Smooth muscle cell (in vitro differentiated cells): ENCODE results near the gene PDCD4. TPM values are rescaled to one million over a fixed set of nuclear protein-coding genes. Genes with fewer than 3 reads are reported as not detected.
A peak's percentile ranks its signal among the peaks of the same experiment; 100 is the strongest.

Experiments
- DNase-seq: peaks from one replicate; lab custom pipeline; 2025; ENCODE audit not compliant: unreplicated experiment; lab: John Stamatoyannopoulos, UW
- H2AFZ ChIP-seq: fragments of 200-600 bp; sonication (generic); 2 replicates; pipeline ENCODE4 v1.6.0; 2016; ENCODE audit warnings: antibody characterized with exemption, low read depth, mild to moderate bottlenecking
- H3F3A ChIP-seq: fragments of 200-600 bp; sonication (generic); 2 replicates; pipeline ENCODE4 v1.6.0; 2017; ENCODE audit warnings: antibody characterized with exemption, low read depth
- H3K27ac ChIP-seq: fragments of 200-600 bp; sonication (generic); 2 replicates; pipeline ENCODE4 v1.5.1; 2016; ENCODE audit warnings: low read depth, mild to moderate bottlenecking
- H3K27me3 ChIP-seq: fragments of 200-600 bp; sonication (generic); 2 replicates; pipeline ENCODE4 v1.6.1; 2016; ENCODE audit warnings: low read depth, mild to moderate bottlenecking
- H3K36me3 ChIP-seq: fragments of 200-600 bp; sonication (generic); 2 replicates; pipeline ENCODE4 v1.5.1; 2016; ENCODE audit warnings: low read depth
- H3K4me1 ChIP-seq: fragments of 200-600 bp; sonication (generic); 2 replicates; pipeline ENCODE4 v1.5.1; 2016; ENCODE audit warnings: low read depth
- H3K4me2 ChIP-seq: fragments of 200-600 bp; sonication (generic); 2 replicates; pipeline ENCODE4 v1.6.0; 2016; ENCODE audit warnings: mild to moderate bottlenecking
- H3K4me3 ChIP-seq: fragments of 200-600 bp; sonication (generic); 2 replicates; pipeline ENCODE4 v1.5.1; 2016; ENCODE audit warnings: mild to moderate bottlenecking
- H3K79me2 ChIP-seq: fragments of 200-600 bp; sonication (generic); 2 replicates; pipeline ENCODE4 v1.6.0; 2016; ENCODE audit warnings: low read depth, mild to moderate bottlenecking
- H3K9ac ChIP-seq: fragments of 200-600 bp; sonication (generic); 2 replicates; pipeline ENCODE4 v1.6.0; 2016; ENCODE audit warnings: low read depth
- H3K9me3 ChIP-seq: fragments of 200-600 bp; sonication (generic); replicated peaks from 2 replicates; pipeline ENCODE4 v1.5.1; 2016; ENCODE audit warnings: low read depth
- H4K20me1 ChIP-seq: fragments of 200-600 bp; sonication (generic); 2 replicates; pipeline ENCODE4 v1.6.0; 2016; ENCODE audit warnings: low read depth
- CTCF ChIP-seq: fragments of 200-600 bp; sonication (generic); IDR thresholded peaks from 2 replicates; pipeline ENCODE4 v1.5.1; 2017; ENCODE audit warnings: borderline replicate concordance, mild to moderate bottlenecking, antibody characterized with exemption; ENCODE audit not compliant: insufficient read depth, poor library complexity, severe bottlenecking
- WGBS: methylation state at CpG from one replicate; pipeline ENCODE4 v1.1.7; 2016; ENCODE audit warnings: low lambda C conversion rate; 5-methylcytosine and 5-hydroxymethylcytosine counted together
- polyA plus RNA-seq: library from polyadenylated mRNA; unstranded; fragments of >200 nt; fragmentation: Nextera tagmentation; extraction: Ambion mirVana; gene quantifications from 2 replicates; pipeline ENCODE4 v1.2.1, GENCODE V29; 2016
- total RNA-seq: library from RNA; depleted of rRNA; stranded (reverse); fragments of >200 nt; gene quantifications from 2 replicates; pipeline ENCODE4 v1.2.3, GENCODE V29; 2014

The PDCD4 gene
- total and polyA plus RNA-seq, 2 experiments from 2014 or later = 67.0 to 124 TPM

GRCh38 chr10:110857265-110858171, 14.2 kb upstream of the PDCD4 start:
- no peak for DNase-seq
- 32% methylated on average over 12 of the region's 12 CpGs for WGBS
- Histone ChIP-seq H3K4me1 (no peaks in the 10 kb centered on the region), H3K79me2 (no peaks in the 10 kb centered on the region), H3K27me3 (no peaks in the 10 kb centered on the region), H3K27ac (no peak overlapping the region), H3K4me2 (peak overlapping the region; percentile 24), H2AFZ (no peak overlapping the region), H3K4me3 (no peak overlapping the region), H3F3A (no peaks in the 10 kb centered on the region), H4K20me1 (no peaks in the 10 kb centered on the region), H3K36me3 (no peaks in the 10 kb centered on the region), H3K9ac (no peak overlapping the region), H3K9me3 (no peaks in the 10 kb centered on the region)
- TF ChIP-seq CTCF = no peak

GRCh38 chr10:110858297-110858934, 13.3 kb upstream of the PDCD4 start:
- DNase-seq = no peak
- Histone ChIP-seq H3K36me3 (no peaks in the 10 kb centered on the region), H3K9ac (no peak overlapping the region), H3K4me1 (no peaks in the 10 kb centered on the region), H3K27me3 (no peaks in the 10 kb centered on the region), H3K9me3 (no peaks in the 10 kb centered on the region), H2AFZ (no peak overlapping the region), H4K20me1 (no peaks in the 10 kb centered on the region), H3F3A (no peaks in the 10 kb centered on the region), H3K79me2 (no peaks in the 10 kb centered on the region), H3K27ac (no peak overlapping the region), H3K4me2 (no peak overlapping the region), H3K4me3 (no peak overlapping the region)
- no peak for TF ChIP-seq CTCF
- 22% methylated on average over 1 of the region's 1 CpG for WGBS

- H3K4me3 ChIP-seq = no peak overlapping the region
Observed at GRCh38 chr10:110859206-110859972, 12.3 kb upstream of the PDCD4 start.

More at GRCh38 chr10:110859206-110859972, 12.3 kb upstream of the PDCD4 start:
- no peaks in the 10 kb centered on the region for H3K27me3 ChIP-seq
- no peak overlapping the region for H3K4me2 ChIP-seq
- TF ChIP-seq CTCF = no peak
- 71% methylated on average over 6 of the region's 6 CpGs for WGBS
- H3K9ac ChIP-seq = no peak overlapping the region
- H2AFZ ChIP-seq = peak overlapping the region; percentile 11
- no peaks in the 10 kb centered on the region for H3K4me1 ChIP-seq
- no peaks in the 10 kb centered on the region for H3K36me3 ChIP-seq
- DNase-seq = no peak
- no peaks in the 10 kb centered on the region for H3F3A ChIP-seq
- H3K27ac ChIP-seq = peak overlapping the region; percentile 6
- H3K79me2 ChIP-seq = no peaks in the 10 kb centered on the region
- H3K9me3 ChIP-seq = no peaks in the 10 kb centered on the region
- H4K20me1 ChIP-seq = no peaks in the 10 kb centered on the region
